ENCODE results near the gene KRTAP5-2.
"Not testable (repeated sequence)": the region's sequence is repeated elsewhere in the genome, so short reads cannot be mapped to it uniquely, and the experiment has no call there.

Gene KRTAP5-2

GRCh38 chr11:1597994-1598380, at the start of gene KRTAP5-2:
TSS of gene KRTAP5-2 (minus strand) at chr11:1598294. CDS start at chr11:1598250, 44 bp downstream.
- DNase-seq (ENCODE audit: low read depth, low spot score): no peak

GRCh38 chr11:1646540-1646939, 48.4 kb upstream of the KRTAP5-2 start:
- not testable (repeated sequence) for DNase-seq (ENCODE audit: low read depth, low spot score)

- no peak for DNase-seq (ENCODE audit: low read depth, low spot score)
Observed at GRCh38 chr11:1645357-1645821, 47.3 kb upstream of the KRTAP5-2 start.

GRCh38 chr11:1644601-1645356, 46.7 kb upstream of the KRTAP5-2 start:
- no peak for DNase-seq (ENCODE audit: low read depth, low spot score)

- no peak for DNase-seq (ENCODE audit: low read depth, low spot score)
Observed at GRCh38 chr11:1643146-1643690, 45.1 kb upstream of the KRTAP5-2 start.

- DNase-seq (ENCODE audit: low read depth, low spot score): no peak
Observed at GRCh38 chr11:1642288-1643145, 44.4 kb upstream of the KRTAP5-2 start.

- no peak for DNase-seq (ENCODE audit: low read depth, low spot score)
Observed at GRCh38 chr11:1641096-1641495, 43.0 kb upstream of the KRTAP5-2 start.

GRCh38 chr11:1640076-1640946, 42.2 kb upstream of the KRTAP5-2 start:
- no peak for DNase-seq (ENCODE audit: low read depth, low spot score)

- no peak for DNase-seq (ENCODE audit: low read depth, low spot score)
Observed at GRCh38 chr11:1639666-1640065, 41.6 kb upstream of the KRTAP5-2 start.

GRCh38 chr11:1639102-1639620, 41.1 kb upstream of the KRTAP5-2 start:
- no peak for DNase-seq (ENCODE audit: low read depth, low spot score)

GRCh38 chr11:1638344-1638743, 40.2 kb upstream of the KRTAP5-2 start:
- DNase-seq (ENCODE audit: low read depth, low spot score): no peak

GRCh38 chr11:1637628-1638027, 39.5 kb upstream of the KRTAP5-2 start:
- DNase-seq (ENCODE audit: low read depth, low spot score): no peak

GRCh38 chr11:1636291-1636950, 38.3 kb upstream of the KRTAP5-2 start:
- DNase-seq (ENCODE audit: low read depth, low spot score): no peak

- DNase-seq (ENCODE audit: low read depth, low spot score): no peak
Observed at GRCh38 chr11:1633864-1634263, 35.8 kb upstream of the KRTAP5-2 start.

GRCh38 chr11:1632053-1632714, 34.1 kb upstream of the KRTAP5-2 start:
- no peak for DNase-seq (ENCODE audit: low read depth, low spot score)

GRCh38 chr11:1631066-1631568, 33.0 kb upstream of the KRTAP5-2 start:
- DNase-seq (ENCODE audit: low read depth, low spot score): no peak

- no peak for DNase-seq (ENCODE audit: low read depth, low spot score)
Observed at GRCh38 chr11:1630271-1630670, 32.2 kb upstream of the KRTAP5-2 start.

- no peak for DNase-seq (ENCODE audit: low read depth, low spot score)
Observed at GRCh38 chr11:1629326-1630185, 31.5 kb upstream of the KRTAP5-2 start, which contains the start of gene KRTAP5-5. TSS of gene KRTAP5-5 (plus strand) at chr11:1629775. CDS start at chr11:1629841, 66 bp downstream.

Measured in activated CD4-positive, CD25-positive, alpha-beta regulatory T cell treated with anti-CD3 and anti-CD28 coated beads, Interleukin-2, amount 50 U/mL, for 16 hours (primary cell).